GM18511 (cell line): ENCODE results near the gene GHRL.

Source experiments
- ATAC-seq: cut with Tn5 transposase; IDR thresholded peaks from one replicate; pipeline ENCODE4 v1.9.1; 2021; ENCODE audit warnings: mild to moderate bottlenecking, moderate library complexity; ENCODE audit not compliant: unreplicated experiment

Gene GHRL

GRCh38 chr3:10292505-10293419 lies at the start of gene GHRL:
Gene GHRL (minus strand): TSS chr3:10292947. CDS start chr3:10290180, 2,767 bp downstream.
- ATAC-seq: peak; percentile 82

- no peak for ATAC-seq
Measured at GRCh38 chr3:10341901-10342398, 49.2 kb upstream of the GHRL start.

DNA sequence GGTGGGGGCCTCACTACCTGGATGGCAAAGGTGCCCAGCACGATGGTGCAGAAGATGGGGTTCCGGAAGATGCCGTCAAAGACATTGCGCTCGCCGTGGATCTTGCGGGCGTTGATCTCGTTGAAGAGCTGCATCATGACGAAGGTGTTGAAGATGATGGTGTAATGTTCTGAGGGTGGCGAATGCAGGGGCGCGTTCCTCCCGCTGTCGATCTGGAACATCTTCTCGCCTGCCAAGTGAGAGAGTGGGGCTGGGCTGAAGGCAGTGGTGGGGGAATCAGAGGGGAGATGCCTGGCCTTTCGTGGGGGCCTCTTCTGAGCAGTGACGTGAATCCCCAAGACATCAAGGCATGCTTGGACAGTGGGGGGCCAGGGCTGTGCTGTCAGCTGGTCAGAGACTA lies 47.7 kb upstream of the GHRL start:
- no peak for ATAC-seq

DNA sequence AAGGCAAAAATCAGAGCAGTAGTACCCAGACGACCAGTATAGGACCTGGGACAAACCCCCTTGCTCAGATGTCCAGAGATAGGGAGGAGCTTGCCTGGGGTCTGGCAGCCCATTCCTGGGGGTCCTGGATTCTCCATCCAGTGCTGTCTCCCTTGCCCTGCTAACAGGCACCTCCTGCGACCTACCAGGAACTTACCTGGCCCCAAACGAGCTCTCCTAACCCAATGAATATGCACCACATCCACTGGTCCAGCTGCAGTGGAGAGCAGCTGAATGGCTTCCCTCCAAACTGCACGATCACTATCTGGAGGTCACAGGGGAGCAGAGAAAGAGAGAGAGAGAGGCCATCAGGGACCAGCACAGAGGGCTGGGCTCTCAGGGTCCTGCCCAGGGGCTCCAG lies 47.3 kb upstream of the GHRL start:
- ATAC-seq: no peak

DNA sequence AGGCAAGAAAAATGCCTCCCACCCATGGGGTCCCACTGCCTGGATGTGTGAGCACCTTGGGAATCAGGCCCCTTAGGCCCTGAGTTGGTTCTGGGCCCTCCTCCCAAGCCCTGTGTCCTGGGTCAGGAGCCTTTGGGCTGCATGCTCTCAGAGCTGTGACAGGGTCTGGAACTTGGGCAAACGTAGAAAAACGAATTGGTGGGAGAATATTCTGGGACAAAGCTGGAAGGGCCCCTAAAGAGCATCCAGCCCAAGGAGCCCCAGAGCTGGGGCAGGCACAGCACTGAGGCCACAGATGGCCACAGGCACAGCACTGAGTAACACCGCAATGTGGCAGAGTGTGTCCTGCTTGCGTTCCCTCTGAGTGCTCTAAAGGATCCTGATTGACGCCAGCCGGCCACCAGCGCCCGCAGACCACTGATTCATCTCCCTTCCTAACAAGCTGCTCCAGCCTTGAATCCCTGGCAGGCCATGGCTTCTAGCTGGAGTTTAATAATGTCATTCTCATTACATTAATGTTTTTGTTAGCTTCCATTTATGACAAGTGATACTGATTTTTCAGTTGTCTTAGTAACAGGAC lies 46.7 kb upstream of the GHRL start:
- no peak for ATAC-seq

GRCh38 chr3:10338591-10339353 lies 46.0 kb upstream of the GHRL start:
- ATAC-seq: no peak

- no peak for ATAC-seq
Measured at GRCh38 chr3:10338164-10338470, 45.4 kb upstream of the GHRL start.

GRCh38 chr3:10337323-10338163 lies 44.8 kb upstream of the GHRL start:
- no peak for ATAC-seq

- no peak for ATAC-seq
Measured at GRCh38 chr3:10336761-10337160, 44.0 kb upstream of the GHRL start.

GRCh38 chr3:10335871-10336622 lies 43.3 kb upstream of the GHRL start:
- ATAC-seq: no peak

- no peak for ATAC-seq
Measured at GRCh38 chr3:10335190-10335738, 42.5 kb upstream of the GHRL start.

DNA sequence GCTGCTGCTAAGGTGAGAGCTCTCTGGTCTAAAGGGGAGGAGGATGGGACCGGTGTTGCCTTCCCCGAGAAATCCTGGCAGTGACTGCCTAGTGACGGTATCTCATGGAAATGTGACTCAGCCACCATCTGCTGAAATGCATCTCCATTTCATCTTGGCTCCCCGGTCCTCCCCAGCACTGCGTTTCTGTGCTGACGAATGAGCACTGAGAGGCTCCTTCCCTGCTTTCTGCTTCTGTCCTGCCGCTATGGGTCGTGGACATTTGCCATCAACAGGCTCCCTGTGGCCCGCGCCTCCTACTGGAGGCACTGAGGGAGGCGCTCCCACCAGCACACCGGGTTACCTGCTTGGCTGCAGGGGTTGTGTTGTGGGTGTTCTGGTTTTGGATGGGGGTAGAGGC lies 41.7 kb upstream of the GHRL start:
- no peak for ATAC-seq

DNA sequence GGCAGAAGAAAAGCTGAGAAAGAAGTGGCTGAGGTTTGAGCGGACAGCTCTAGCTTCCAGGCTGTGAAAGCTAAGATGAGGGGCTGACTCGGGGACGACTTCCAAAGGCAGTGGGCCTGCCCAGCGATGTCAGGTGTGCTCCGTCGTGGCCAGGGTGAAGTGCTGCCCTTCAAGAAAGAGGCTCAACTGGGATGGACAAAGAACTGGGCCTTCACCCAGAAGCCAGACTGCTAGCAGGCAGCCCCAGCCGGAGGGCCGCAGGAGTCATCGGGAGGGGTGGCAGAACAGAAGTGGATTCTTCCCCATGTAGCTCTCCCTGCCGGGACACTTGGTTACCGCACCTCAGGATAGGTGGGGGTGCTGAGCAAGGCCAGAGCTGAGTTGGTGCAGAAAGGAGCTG lies 41.3 kb upstream of the GHRL start:
- no peak for ATAC-seq

DNA sequence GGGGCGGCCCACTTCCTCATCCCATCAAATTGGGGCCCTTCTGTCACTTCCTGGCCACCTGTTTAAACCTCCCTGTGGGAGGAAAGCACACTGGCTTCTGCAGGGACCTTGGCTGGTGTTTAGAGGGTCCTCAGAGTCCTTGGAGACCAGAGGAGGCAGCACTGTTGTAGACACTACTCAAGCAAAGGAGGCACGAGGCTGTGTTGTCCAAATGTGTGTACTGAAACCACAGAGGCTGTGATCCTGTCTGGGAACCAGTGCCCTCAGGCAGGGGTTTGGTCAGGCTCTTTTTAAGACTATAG lies 40.6 kb upstream of the GHRL start:
- ATAC-seq: no peak

DNA sequence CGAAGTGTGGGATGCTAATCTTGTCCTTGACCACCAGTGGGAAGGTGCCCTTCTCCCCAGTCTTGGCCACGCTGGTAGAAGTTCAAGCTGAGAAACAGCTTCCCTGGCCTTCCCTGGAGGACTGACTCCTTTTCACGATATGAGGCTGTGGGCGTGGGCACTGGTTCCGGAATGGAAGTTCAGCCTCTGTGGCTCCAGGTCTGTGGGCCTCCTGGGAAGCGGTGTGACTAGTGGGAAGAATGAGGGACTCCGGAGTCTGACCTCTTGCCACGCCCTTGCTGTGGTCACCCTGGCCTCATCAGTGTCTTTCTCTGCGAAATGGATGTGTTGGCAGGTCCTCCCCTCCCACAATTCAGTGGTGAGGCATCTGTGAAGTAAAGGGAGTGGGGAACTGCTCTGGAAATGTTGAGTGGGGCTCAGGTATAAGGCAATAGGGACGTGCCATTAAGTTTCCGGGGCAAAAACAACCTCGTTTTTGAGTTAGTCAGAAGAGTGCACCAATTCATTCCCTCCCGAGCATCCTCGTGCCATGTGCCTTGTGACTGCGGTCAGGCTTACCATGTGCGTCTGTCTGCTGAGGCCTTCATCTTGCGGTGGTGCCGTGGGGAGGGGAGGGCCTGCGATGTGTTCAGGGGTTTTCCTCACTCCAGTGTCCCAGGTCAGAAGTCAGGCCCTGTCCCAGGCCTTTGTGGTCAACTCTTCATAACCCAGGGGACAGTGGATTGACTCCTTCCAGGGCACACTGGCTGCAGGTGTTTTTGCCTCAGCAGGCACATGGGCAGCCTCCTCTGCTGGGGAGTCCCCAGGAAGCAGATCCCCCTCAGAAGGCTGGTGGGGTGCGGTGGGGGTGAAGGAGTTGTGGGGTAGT lies 40.0 kb upstream of the GHRL start:
- ATAC-seq: no peak

GRCh38 chr3:10331320-10331719 lies 38.6 kb upstream of the GHRL start:
- ATAC-seq: no peak

DNA sequence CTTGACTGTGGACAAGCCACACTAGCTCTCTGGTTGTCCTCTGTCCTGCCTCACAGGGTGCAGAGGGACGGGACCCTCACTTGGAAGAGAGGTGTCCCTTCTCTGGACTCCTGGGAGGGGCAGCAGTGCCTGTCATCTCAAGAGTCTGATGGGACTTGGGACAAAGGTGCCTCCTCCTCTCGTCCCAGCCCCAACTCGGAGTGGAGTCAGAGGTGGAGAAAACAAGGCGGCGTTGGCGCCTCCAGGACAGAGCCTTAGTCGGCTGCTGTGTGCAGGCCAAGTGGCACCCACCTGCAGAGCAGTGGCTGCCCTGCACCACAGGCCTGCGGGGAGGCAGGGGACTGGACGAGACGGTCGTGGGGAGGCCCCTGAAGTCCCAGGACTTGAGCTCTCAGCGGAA lies 37.6 kb upstream of the GHRL start:
- ATAC-seq: no peak

DNA sequence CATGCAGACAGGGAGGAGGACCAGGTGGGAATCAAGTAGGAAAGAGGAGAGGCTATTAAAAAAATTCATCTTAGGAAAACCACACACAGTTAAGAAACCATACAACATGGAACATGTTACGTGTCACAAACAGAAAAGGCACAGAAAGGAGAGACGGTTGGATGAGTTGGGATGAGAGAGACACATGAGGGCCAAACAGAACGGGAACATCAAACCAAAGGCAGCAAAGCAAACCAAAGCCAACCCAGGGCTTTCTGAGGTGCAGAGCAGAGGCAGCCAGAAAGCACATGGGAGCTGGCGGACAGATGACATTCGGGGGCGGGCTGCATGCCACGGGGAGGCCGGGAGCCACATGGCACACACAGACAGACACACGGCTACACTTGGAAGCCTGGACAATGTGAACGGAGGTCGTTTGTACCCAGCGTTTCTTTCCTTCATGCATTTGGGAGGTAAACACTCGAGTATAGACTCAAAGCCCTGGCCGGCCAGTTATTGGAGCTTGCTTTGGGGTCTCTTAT lies 36.8 kb upstream of the GHRL start:
- no peak for ATAC-seq
